H1 (cell line): ENCODE results near the gene RABEPK. TPM values are rescaled to one million over a fixed set of nuclear protein-coding genes. Genes with fewer than 3 reads are reported as not detected.

Experiments
- CTCF ChIA-PET: fragments of 300-600 bp; sonication (Branson Sonifier 250); formaldehyde crosslinking; loops from one replicate; lab custom pipeline; 2021; ENCODE audit not compliant: partially characterized antibody; lab: Charles Lee
- POLR2A ChIA-PET: fragments of 300-600 bp; sonication (Branson Sonifier 250); formaldehyde crosslinking; loops from one replicate; lab custom pipeline; 2021; ENCODE audit warnings: inconsistent platforms; ENCODE audit not compliant: partially characterized antibody; lab: Charles Lee
- DNase-seq, 2 experiments: peaks; one replicate each; pipeline versions ENCODE4 v3.0.0 to v3.0.0-alpha.2; 2010 to 2022; ENCODE audit warnings: low spot score in 2 of 2, low read depth in 1 of 2, mixed read lengths in 1 of 2
- FAIRE-seq: peaks from 2 replicates; lab custom pipeline; 2011; peaks lifted over from hg19 to GRCh38; lab: Jason Lieb, UNC
- H2AFZ ChIP-seq: 2 replicates; pipeline ENCODE4 v1.8.1; 2012; ENCODE audit warnings: low read length, inconsistent platforms
- H2AK5ac ChIP-seq: 2 replicates; pipeline ENCODE4 v1.6.1; 2013; ENCODE audit warnings: low read depth, low read length
- H2BK120ac ChIP-seq: replicated peaks from 2 replicates; pipeline ENCODE3; 2013; ENCODE audit warnings: low read depth, low read length, inconsistent platforms
- H2BK12ac ChIP-seq: 2 replicates; pipeline ENCODE4 v1.6.1; 2013; ENCODE audit warnings: low read depth, low read length
- H2BK15ac ChIP-seq: 2 replicates; pipeline ENCODE4 v1.6.1; 2013; ENCODE audit warnings: low read length
- H2BK20ac ChIP-seq: 2 replicates; pipeline ENCODE4 v1.6.1; 2013; ENCODE audit warnings: low read length
- H2BK5ac ChIP-seq: 2 replicates; pipeline ENCODE4 v1.6.1; 2013; ENCODE audit warnings: low read depth, low read length
- H3K14ac ChIP-seq: 2 replicates; pipeline ENCODE4 v1.6.1; 2013; ENCODE audit warnings: inconsistent platforms; ENCODE audit not compliant: insufficient read length
- H3K18ac ChIP-seq: 2 replicates; pipeline ENCODE4 v1.6.1; 2013; ENCODE audit warnings: low read length; ENCODE audit errors: extremely low read depth
- H3K23ac ChIP-seq: 2 replicates; pipeline ENCODE4 v1.6.1; 2013; ENCODE audit warnings: inconsistent platforms; ENCODE audit not compliant: insufficient read length
- H3K23me2 ChIP-seq: 2 replicates; pipeline ENCODE4 v1.6.1; 2013; ENCODE audit warnings: low read depth, low read length
- H3K27ac ChIP-seq: 2 replicates; pipeline ENCODE4 v1.6.1; 2011; ENCODE audit warnings: low read depth, low read length, inconsistent platforms
- H3K27me3 ChIP-seq, 4 experiments: replicated peaks in 1 of 4; 1 replicate in 1 of 4; 2 replicates in 3 of 4; pipeline versions ENCODE4 v1.6.1 to v1.8.1; 2011 to 2013; ENCODE audit warnings: low read length in 3 of 4, mild to moderate bottlenecking in 3 of 4, inconsistent platforms in 2 of 4, mixed read lengths in 2 of 4, moderate library complexity in 1 of 4; ENCODE audit not compliant: control insufficient read depth in 3 of 4, insufficient read depth in 3 of 4; ENCODE audit errors: extremely low read depth in 1 of 4
- H3K36me3 ChIP-seq, 4 experiments: 2 replicates each; pipeline versions ENCODE4 v1.6.1 to v1.8.1; 2011 to 2013; ENCODE audit warnings: mild to moderate bottlenecking in 4 of 4, low read length in 3 of 4, moderate library complexity in 2 of 4, control low read depth in 1 of 4, inconsistent platforms in 1 of 4; ENCODE audit not compliant: insufficient read depth in 4 of 4, control insufficient read depth in 2 of 4
- H3K4ac ChIP-seq: replicated peaks from 2 replicates; pipeline ENCODE3; 2013; ENCODE audit warnings: low read length, low read depth, mixed read lengths, inconsistent platforms; ENCODE audit not compliant: insufficient read length
- H3K4me1 ChIP-seq, 4 experiments: replicated peaks in 1 of 4; 1 replicate in 1 of 4; 2 replicates in 3 of 4; pipeline versions ENCODE4 v1.6.1 to v1.8.1; 2011 to 2013; ENCODE audit warnings: low read length in 3 of 4, inconsistent platforms in 2 of 4, mixed read lengths in 1 of 4; ENCODE audit not compliant: insufficient read depth in 4 of 4, control insufficient read depth in 3 of 4
- H3K4me2 ChIP-seq, 2 experiments: 2 replicates each; pipeline versions ENCODE4 v1.6.1 to v1.8.1; 2011 to 2013; ENCODE audit warnings: low read depth in 2 of 2, low read length in 2 of 2, control low read depth in 1 of 2, inconsistent platforms in 1 of 2, mild to moderate bottlenecking in 1 of 2; ENCODE audit not compliant: insufficient read depth in 1 of 2
- H3K4me3 ChIP-seq, 4 experiments: fragments of 200-600, 300-600 bp in 1 of 4; sonication (generic), shearing (Covaris generic), sonication (Bioruptor Twin) in 1 of 4; 2 replicates each; pipeline versions ENCODE4 v1.5.1 to v1.8.1; 2011 to 2016; ENCODE audit warnings: low read length in 4 of 4, low read depth in 3 of 4, control low read depth in 2 of 4, inconsistent platforms in 2 of 4, mild to moderate bottlenecking in 2 of 4, mixed read lengths in 1 of 4, moderate library complexity in 1 of 4; ENCODE audit not compliant: insufficient read depth in 2 of 4; ENCODE audit errors: extremely low read depth in 1 of 4
- H3K56ac ChIP-seq: replicated peaks from 2 replicates; pipeline ENCODE3; 2013; ENCODE audit warnings: low read depth, mild to moderate bottlenecking, mixed read lengths, low read length, inconsistent platforms; ENCODE audit not compliant: insufficient read length
- H3K79me1 ChIP-seq: 2 replicates; pipeline ENCODE4 v1.6.1; 2013; ENCODE audit warnings: low read depth, low read length, control low read depth
- H3K79me2 ChIP-seq, 2 experiments: 2 replicates each; pipeline versions ENCODE4 v1.6.1 to v1.8.1; 2012 to 2013; ENCODE audit warnings: low read length in 2 of 2, mild to moderate bottlenecking in 2 of 2, inconsistent platforms in 1 of 2; ENCODE audit not compliant: insufficient read depth in 2 of 2, control insufficient read depth in 1 of 2
- H3K9ac ChIP-seq, 4 experiments: replicated peaks in 1 of 4; 1 replicate in 1 of 4; 2 replicates in 3 of 4; pipeline versions ENCODE4 v1.6.1 to v1.8.1; 2011 to 2013; ENCODE audit warnings: low read depth in 3 of 4, low read length in 3 of 4, control low read depth in 2 of 4, mild to moderate bottlenecking in 2 of 4, moderate library complexity in 2 of 4, inconsistent platforms in 1 of 4; ENCODE audit errors: extremely low read depth in 1 of 4
- H3K9me3 ChIP-seq, 2 experiments: 2 replicates each; pipeline versions ENCODE4 v1.6.1 to v1.8.1; 2012 to 2013; ENCODE audit warnings: mild to moderate bottlenecking in 2 of 2, moderate library complexity in 2 of 2, control low read depth in 1 of 2, inconsistent platforms in 1 of 2, low read depth in 1 of 2, low read length in 1 of 2, mixed read lengths in 1 of 2; ENCODE audit not compliant: insufficient read depth in 2 of 2
- H4K20me1 ChIP-seq, 2 experiments: replicated peaks in 1 of 2; 2 replicates each; pipeline versions ENCODE3 to v1.8.1; 2011 to 2013; ENCODE audit warnings: inconsistent platforms in 2 of 2, low read length in 2 of 2, mild to moderate bottlenecking in 1 of 2; ENCODE audit not compliant: insufficient read depth in 2 of 2, control insufficient read depth in 1 of 2
- H4K5ac ChIP-seq: 2 replicates; pipeline ENCODE4 v1.6.1; 2013; ENCODE audit warnings: low read length, low read depth, mixed read lengths, inconsistent platforms; ENCODE audit not compliant: insufficient read length
- H4K8ac ChIP-seq: 2 replicates; pipeline ENCODE4 v1.8.0; 2013; ENCODE audit warnings: mild to moderate bottlenecking, moderate library complexity, low read length, inconsistent platforms; ENCODE audit not compliant: insufficient read depth; ENCODE audit errors: extremely low read depth
- H4K91ac ChIP-seq: replicated peaks from 2 replicates; pipeline ENCODE3; 2013; ENCODE audit warnings: low read length, mixed read lengths, inconsistent platforms; ENCODE audit not compliant: insufficient read length
- EGR1 ChIP-seq: IDR thresholded peaks from 2 replicates; pipeline ENCODE4 v1.6.1; 2011; ENCODE audit warnings: low read depth, low read length, borderline replicate concordance
- EP300 ChIP-seq, 2 experiments: IDR thresholded peaks; 1 replicate in 1 of 2; 2 replicates in 1 of 2; pipeline ENCODE4 v1.6.1; 2011 to 2012; ENCODE audit warnings: low read depth in 2 of 2, low read length in 2 of 2, mild to moderate bottlenecking in 2 of 2, borderline replicate concordance in 1 of 2, inconsistent platforms in 1 of 2, moderate library complexity in 1 of 2
- SAP30 ChIP-seq: fragments of 300-600 bp; sonication (generic); IDR thresholded peaks from 2 replicates; pipeline ENCODE4 v1.7.1; 2012; ENCODE audit warnings: low read length, moderate library complexity, mild to moderate bottlenecking, inconsistent platforms; ENCODE audit not compliant: insufficient read depth, insufficient replicate concordance
- YY1 ChIP-seq: IDR thresholded peaks from 2 replicates; pipeline ENCODE4 v1.6.1; 2011; ENCODE audit warnings: low read depth, mild to moderate bottlenecking, low read length
- WGBS, 2 experiments: shearing (Covaris generic) in 1 of 2; methylation state at CpG; one replicate each; pipeline versions ENCODE4 v1.1.6 to v1.1.7; 2013 to 2015; ENCODE audit warnings: low lambda C conversion rate in 2 of 2, mixed read lengths in 2 of 2, inconsistent platforms in 1 of 2, low coverage in 1 of 2, missing lambda C conversion rate in 1 of 2; ENCODE audit not compliant: insufficient replicate concordance in 2 of 2, insufficient coverage in 1 of 2, insufficient read length in 1 of 2; ENCODE audit errors: extremely low coverage in 1 of 2, missing lambda C conversion rate in 1 of 2; 5-methylcytosine and 5-hydroxymethylcytosine counted together
- polyA plus RNA-seq, 7 experiments: library from polyadenylated mRNA; depleted of rRNA in 3 of 7; stranded (reverse) in 5 of 7; unstranded in 2 of 7; fragments of >200 nt in 5 of 7; fragments of 200-250 nt in 2 of 7; gene quantifications; 1 replicate in 5 of 7; 2 replicates in 1 of 7; 4 replicates in 1 of 7; pipeline versions ENCODE4 v1.2.1 to v1.2.3, GENCODE V29; 2011 to 2013; ENCODE audit warnings: missing spikeins in 2 of 7, mixed read lengths in 2 of 7
- total RNA-seq: library from RNA; stranded (reverse); fragmentation: NEBNext Ultra II Directional; extraction: Animal tissue kit (Norgen Biotek cat#: 25700); gene quantifications from 2 replicates; pipeline ENCODE4 v1.2.1, GENCODE V29; 2021

Gene RABEPK
- total and polyA plus RNA-seq, 2 of the 8 experiments (the other 6 are each of a cell fraction or from before 2014, with no cell fraction given), result 26.3 to 34.3 TPM

DNA sequence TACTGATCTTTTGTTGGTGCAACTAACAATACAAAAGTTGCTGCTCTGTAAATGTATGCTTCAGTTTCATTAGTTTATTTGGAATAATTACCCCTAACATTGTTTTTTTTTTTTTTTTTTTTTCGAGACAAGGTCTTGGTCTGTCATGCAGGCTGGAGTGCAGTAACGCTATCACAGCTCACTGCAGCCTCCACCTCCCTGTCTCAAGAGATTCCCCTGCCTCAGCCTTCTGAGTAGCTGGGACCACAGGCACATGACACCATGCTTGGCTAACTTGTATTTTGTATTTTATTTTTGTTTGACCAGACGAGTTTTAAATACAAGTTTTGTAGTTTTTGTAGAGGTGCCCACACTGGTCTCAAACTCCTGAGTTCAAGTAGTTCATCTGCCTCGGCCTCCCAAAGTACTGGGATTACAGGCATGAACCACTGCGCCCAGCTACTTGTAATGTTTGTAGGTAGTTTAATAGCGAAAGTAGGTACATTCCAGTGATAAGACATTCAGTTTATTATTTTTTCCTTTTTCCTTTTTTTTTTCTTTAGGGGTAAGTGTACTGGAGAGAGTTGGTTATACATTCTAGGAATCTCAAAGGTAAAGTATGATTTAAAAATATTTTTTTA is 68.2 kb downstream of the RABEPK start:
- no peak overlapping the region for H2AFZ ChIP-seq
- CTCF ChIA-PET, result interaction anchor here (1.1 kb wide), 1 partner anchor 59 kb away, joined by 3 read pairs; no protein-coding TSS in a partner anchor
- POLR2A ChIA-PET, result interaction anchor here (0.6 to 1.1 kb wide), 3 partner anchors 20 to 422 kb away, joined by 3 to 5 read pairs (median 3); partner anchors contain the start of gene HSPA5
- no peak for TF ChIP-seq EGR1
- TF ChIP-seq YY1, result no peak
- no peak for TF ChIP-seq SAP30
- no peak for TF ChIP-seq EP300 (IDR thresholded peaks at IDR 0.05; ENCODE audit: borderline replicate concordance in 1 of 2, low read depth in 2 of 2, low read length in 2 of 2)

More for the DNA sequence above, 68.2 kb downstream of the RABEPK start:
- Histone ChIP-seq H3K14ac (no peak overlapping the region), H3K4ac (no peak overlapping the region), H3K56ac (no peak overlapping the region), H4K91ac (no peak overlapping the region), H2AK5ac (no peak overlapping the region), H3K4me2 (no peak overlapping the region), H3K9ac (no peak overlapping the region), H3K79me2 (peaks cover 0 to 65% of the 10 kb centered on the region in 2 experiments; a peak in 2 of 4 replicates), H3K18ac (no peak overlapping the region), H2BK20ac (no peak overlapping the region), H2BK15ac (no peak overlapping the region), H3K79me1 (peaks cover 2% of the 10 kb centered on the region; the same call in 1 of the 2 replicates), H2BK12ac (no peak overlapping the region), H3K4me1 (peaks cover 0 to 7% (median 2%) of the 10 kb centered on the region in 4 experiments; a peak in 3 of 7 replicates), H3K23me2 (no peaks in the 10 kb centered on the region), H3K27me3 (no peaks in the 10 kb centered on the region), H4K5ac (no peak overlapping the region), H4K20me1 (no peaks in the 10 kb centered on the region), H3K9me3 (no peaks in the 10 kb centered on the region), H3K4me3 (no peak overlapping the region), H3K23ac (no peak overlapping the region), H2BK120ac (no peak overlapping the region), H3K27ac (no peak overlapping the region; the same call in 1 of the 2 replicates), H4K8ac (no peak overlapping the region), H2BK5ac (no peak overlapping the region), H3K36me3 (peaks cover 0 to 6% (median 0%) of the 10 kb centered on the region in 4 experiments; a peak in 1 of 8 replicates)
- 81% methylated on average over 5 of the region's 6 CpGs; no CpG with 5 or more reads in 1 of the 2 experiments for WGBS, 2 experiments
- DNase-seq, result no peak
- FAIRE-seq, result no peak
